HG02870 (cell line): ENCODE results near the gene CCND1.

ENCODE experiments used
- ATAC-seq: cut with Tn5 transposase; IDR thresholded peaks from one replicate; pipeline ENCODE4 v1.9.1; 2021; ENCODE audit warnings: mild to moderate bottlenecking, moderate library complexity; ENCODE audit not compliant: unreplicated experiment

The CCND1 gene

DNA sequence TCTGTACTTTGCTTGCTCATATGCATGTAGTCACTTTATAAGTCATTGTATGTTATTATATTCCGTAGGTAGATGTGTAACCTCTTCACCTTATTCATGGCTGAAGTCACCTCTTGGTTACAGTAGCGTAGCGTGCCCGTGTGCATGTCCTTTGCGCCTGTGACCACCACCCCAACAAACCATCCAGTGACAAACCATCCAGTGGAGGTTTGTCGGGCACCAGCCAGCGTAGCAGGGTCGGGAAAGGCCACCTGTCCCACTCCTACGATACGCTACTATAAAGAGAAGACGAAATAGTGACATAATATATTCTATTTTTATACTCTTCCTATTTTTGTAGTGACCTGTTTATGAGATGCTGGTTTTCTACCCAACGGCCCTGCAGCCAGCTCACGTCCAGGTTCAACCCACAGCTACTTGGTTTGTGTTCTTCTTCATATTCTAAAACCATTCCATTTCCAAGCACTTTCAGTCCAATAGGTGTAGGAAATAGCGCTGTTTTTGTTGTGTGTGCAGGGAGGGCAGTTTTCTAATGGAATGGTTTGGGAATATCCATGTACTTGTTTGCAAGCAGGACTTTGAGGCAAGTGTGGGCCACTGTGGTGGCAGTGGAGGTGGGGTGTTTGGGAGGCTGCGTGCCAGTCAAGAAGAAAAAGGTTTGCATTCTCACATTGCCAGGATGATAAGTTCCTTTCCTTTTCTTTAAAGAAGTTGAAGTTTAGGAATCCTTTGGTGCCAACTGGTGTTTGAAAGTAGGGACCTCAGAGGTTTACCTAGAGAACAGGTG is 11.1 kb downstream of the CCND1 start:
- no peak for ATAC-seq

DNA sequence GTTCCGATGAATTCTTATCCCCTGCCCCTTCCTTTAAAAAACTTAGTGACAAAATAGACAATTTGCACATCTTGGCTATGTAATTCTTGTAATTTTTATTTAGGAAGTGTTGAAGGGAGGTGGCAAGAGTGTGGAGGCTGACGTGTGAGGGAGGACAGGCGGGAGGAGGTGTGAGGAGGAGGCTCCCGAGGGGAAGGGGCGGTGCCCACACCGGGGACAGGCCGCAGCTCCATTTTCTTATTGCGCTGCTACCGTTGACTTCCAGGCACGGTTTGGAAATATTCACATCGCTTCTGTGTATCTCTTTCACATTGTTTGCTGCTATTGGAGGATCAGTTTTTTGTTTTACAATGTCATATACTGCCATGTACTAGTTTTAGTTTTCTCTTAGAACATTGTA is 12.0 kb downstream of the CCND1 start:
- no peak for ATAC-seq

DNA sequence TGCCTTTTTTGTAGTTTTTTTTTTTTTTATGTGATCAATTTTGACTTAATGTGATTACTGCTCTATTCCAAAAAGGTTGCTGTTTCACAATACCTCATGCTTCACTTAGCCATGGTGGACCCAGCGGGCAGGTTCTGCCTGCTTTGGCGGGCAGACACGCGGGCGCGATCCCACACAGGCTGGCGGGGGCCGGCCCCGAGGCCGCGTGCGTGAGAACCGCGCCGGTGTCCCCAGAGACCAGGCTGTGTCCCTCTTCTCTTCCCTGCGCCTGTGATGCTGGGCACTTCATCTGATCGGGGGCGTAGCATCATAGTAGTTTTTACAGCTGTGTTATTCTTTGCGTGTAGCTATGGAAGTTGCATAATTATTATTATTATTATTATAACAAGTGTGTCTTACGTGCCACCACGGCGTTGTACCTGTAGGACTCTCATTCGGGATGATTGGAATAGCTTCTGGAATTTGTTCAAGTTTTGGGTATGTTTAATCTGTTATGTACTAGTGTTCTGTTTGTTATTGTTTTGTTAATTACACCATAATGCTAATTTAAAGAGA is 12.5 kb downstream of the CCND1 start:
- ATAC-seq = no peak

DNA sequence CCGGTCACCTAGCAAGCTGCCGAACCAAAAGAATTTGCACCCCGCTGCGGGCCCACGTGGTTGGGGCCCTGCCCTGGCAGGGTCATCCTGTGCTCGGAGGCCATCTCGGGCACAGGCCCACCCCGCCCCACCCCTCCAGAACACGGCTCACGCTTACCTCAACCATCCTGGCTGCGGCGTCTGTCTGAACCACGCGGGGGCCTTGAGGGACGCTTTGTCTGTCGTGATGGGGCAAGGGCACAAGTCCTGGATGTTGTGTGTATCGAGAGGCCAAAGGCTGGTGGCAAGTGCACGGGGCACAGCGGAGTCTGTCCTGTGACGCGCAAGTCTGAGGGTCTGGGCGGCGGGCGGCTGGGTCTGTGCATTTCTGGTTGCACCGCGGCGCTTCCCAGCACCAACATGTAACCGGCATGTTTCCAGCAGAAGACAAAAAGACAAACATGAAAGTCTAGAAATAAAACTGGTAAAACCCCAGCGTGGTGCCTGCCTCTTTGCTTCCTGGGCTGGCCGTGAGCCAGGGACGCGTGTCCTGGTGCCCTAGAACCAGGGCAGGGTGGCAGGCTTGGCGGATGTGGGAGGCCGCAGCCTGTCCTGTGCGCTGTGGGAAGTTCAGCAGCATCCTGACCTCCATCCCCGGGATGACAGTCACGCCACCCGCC is 13.2 kb downstream of the CCND1 start:
- no peak for ATAC-seq

DNA sequence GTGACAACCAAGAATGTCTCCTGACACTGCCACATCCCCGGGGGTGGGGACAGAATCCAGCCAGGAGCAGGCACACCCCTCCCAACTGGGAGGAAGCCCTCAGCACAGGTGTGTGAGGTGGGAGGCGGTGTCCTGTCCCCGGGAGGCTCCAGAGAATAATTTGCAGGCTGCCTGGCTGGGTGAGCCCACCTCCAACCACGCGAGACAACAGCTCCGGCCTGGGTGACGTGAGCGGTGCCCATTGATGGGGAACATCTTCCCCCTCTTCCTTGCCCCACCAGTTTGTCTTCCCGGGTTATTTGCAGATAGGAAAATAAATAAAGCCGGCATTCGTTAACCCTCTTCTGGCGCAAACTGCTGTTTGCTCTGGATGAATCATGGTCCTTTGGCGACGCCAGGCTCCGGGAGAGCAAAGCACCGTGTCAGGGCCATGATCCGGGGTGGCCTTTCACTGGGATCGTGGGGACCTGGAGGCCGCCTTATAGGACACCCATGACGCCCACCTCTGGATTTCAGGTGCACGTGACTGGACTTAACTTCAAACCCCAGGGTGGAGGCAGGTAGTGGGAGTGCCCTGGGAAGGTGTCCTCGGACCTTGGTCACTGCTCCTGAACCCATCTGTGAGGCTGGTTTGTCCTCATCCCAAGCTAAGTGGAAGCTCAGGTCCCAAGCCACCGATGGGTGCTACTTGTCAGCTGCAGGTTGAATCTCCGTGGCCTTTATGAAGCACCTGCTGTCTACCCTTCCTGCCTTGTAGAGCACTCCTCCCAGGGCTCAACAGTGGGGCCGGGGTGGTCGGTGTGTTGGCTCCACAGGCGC is 13.9 kb downstream of the CCND1 start:
- no peak for ATAC-seq

DNA sequence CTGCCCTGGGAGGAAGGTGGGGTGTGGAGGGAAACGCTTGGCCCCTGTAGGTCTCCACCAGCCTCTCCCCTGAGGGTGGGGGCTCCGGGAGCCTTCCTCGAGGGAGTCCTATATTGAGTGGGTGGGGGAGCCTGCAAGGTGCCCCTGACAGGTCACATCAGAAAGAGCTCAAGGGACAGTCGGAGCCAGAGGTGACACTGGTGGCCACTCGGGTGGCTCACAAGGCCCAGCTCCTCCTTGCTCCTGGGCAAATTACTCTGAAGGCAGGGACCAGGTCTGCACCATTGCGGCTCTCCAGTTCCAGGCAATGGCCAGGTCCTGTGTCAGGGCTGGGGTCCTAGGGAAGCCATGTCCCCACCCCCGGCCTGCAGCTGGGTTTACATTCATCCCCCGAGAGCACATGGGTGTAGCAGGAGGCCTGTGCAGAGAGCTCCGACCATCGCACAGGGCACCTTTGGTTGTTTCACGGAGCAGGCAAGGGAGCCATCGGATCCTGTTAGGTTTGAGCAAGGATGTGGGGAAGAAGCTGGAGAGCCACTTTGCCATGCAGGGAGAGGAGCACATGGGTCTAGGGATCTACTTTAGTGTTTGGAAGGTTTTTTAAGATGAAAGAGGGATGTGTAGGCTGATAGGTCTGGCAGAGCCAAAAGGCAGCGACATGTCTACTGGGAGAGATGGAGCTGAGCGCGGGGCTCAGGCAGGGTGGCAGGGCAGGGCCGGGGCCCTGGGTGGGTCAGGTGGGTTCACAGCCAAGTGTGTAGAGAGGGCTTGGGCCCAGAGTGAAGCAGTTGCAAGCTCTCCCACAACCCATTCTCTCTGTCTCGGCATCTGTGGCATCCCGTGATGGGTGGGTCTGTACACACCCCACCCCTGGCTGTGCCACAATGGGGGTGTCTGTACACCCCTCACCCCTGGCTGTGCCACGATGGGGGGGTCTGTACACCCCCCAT is 14.8 kb downstream of the CCND1 start:
- ATAC-seq = no peak

DNA sequence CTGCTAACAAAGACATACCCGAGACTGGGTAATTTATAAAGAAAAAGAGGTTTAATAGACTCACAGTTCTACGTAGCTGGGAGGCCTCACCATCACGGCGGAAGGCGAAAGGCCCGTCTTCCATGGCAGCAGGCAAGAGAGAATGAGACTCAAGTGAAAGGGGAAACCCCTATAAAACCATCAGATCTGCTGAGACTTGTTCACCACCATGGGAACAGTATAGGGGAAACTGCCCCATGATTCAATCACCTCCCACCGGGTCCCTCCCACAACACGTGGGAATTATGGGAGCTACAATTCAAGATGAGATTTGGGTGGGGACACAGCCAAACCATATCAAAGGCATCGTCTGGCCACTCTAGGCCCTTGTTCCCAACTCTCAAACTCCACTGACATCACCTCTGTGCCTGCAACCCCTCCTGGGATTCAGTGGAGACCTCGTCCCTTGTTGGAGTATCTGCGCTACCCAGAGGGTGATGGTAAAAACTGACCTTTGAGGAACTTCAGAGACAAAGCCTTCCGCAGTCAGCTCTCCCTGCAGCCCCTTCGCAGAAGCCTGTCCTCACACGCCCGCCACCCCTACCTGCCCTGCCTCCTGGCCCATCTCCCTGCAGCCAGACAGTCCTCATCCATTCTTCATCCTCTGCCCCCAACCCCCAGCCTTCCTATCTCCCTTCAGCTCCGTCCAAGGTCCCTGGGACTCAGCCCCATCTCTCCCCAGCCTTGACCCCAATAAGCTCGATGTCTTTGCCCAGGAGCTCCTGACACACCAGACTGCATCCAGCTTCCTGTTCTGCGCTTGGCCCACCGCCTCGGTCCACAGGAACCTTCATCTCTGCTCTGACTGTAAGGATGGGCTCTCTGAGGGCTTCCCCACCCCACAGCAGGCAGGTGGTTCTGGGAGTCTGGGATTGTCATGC is 15.8 kb downstream of the CCND1 start:
- no peak for ATAC-seq

DNA sequence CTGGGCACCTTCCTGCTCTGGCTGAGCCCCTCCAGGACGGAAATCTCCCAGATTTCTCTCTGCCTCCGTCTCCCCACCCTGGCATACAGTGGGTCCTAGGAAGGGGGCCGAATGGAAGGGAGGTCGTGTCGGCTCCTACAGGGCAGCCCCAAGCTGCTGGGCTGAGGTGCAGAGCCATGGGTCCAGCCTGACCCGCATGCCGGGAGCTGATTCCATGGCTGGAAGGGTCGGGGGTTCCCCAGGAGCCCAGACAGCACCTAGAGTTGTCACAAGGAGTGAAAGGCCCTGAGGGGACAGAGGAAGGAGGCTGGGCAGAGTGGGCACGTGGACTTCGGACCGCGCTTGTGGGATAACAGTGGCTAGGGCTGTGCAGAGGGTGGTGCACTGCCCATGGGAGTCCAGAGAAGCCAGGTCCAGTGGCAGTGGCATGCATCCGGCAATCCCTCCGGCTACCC is 16.5 kb downstream of the CCND1 start:
- no peak for ATAC-seq

DNA sequence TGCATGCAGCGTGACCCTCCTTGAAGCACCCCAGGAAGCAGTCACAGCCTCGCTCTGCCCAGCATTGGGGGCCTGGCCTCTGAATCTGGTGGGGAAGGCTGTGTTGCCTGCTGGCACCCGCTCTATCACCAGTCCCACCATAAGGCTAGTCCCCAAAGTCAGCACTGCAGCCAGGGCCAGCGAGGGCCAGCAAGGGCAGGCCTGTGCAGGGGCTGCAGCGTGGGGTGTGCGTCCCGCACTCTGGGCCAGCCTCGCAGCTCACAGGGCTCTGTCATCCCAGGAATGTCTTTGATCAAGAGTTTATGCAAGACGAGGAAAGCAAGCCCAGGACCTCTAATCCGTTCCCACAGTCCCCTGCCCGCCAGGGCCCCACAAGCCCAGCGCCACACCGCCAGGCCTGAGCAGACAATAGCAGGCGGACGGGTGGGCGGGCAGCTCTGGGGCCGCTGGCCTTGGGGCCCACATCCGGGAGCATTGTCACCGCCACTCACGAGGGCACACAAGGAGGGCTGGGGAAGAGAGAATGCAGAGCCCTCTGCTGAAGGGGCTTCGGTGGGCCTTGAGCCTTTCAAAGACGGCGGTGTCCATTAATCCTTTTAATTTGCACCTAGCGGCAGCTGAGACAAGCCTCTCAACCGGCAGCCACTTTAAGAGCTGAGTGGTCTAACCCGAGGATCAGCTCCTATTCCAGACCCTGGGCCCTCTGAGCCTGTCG is 17.1 kb downstream of the CCND1 start:
- ATAC-seq = no peak

DNA sequence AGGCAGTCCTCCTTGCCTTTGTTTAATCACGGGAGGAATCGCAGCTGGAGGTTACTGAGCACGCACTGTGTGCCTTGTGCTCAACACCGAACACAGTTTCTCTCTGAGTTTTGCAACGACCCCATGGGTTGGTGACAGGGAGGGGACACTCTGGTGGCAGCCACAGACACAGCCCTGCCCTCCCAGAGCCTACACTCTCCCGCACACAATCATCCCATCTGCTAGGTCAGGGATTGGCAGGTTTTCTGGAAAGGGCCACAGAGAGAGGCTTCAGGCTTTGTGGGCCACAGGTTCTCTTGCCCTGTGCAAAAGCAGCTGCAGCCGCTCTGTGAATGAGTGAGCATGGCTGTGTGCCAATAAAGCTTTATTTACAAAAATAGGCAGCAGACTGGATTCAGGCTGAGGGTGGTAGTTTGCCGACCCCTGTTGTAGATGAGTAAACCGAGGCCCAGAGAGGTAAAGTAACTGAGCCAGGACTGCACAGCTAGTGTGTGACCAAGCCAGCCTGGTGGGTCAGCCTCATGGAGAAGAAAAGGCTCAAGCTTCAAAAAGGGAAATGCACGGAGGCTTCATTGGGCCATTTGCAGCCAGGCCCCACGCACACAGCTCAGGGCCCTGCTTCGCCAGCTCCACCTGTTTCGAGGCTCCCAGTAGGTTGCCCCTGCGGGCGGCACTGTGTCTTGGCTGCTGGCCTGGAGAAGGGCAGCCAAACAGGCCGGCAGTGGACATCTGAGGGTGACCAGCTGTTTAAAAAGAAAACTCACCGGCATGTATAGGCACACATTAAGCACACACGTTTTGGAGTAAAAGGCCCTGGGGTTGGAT is 17.9 kb downstream of the CCND1 start:
- ATAC-seq = no peak

DNA sequence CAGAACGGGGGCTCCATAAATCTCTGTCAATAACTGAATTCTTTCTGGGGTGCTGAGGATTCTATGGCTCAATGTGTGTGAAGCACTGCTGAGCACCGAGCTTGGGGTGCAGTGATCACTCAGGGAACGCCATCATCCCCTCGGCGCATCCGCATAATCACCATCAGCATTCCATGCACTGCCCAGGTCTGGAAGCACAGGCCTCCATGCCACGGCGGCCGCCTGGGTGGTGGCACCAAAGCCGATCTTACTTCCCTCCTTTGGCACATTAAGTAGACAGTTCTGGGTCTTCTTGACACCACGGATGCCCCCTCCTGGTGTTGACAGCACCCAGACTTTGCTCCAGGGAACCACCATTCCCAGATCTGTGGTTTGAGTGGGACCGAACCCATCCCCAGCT is 18.6 kb downstream of the CCND1 start:
- no peak for ATAC-seq

DNA sequence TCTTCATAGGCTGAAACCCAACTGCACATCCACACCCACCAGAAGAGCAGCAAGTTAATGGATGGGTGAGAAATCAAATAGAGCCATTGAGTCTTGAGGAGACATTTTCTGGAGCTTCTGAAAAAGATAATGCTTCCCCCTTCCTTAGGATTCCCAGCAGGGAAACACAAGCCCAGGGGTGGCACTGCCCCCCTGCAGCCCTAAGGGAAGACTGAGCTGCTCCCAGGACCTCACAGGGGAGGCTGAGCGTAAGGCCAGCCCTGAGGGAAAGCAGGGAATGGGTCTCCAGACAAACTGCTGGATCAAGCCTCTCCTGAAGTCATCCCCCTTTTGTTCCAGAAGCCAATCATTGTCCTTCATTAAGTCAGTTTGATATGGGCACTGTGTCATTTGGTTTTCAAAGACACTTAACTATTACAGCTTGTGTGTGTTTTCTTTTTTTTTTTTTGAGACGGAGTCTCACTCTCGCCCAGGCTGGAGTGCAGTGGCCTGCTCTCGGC is 19.1 kb downstream of the CCND1 start:
- ATAC-seq = no peak

DNA sequence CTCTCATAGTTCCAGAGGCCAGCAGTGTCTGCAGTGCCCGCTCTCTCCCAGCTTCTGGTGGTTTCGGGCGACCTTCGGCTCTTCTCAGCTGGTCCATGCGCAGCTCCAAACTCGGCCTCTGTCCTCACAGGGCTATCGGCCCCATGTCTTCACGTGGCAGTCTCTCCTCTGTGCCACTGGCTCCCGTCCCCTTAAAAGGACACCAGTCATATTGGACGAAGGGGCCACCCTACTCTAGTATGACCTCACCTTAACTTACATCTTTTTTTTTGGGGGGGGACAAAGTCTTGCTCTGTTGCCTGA is 20.4 kb downstream of the CCND1 start:
- no peak for ATAC-seq

DNA sequence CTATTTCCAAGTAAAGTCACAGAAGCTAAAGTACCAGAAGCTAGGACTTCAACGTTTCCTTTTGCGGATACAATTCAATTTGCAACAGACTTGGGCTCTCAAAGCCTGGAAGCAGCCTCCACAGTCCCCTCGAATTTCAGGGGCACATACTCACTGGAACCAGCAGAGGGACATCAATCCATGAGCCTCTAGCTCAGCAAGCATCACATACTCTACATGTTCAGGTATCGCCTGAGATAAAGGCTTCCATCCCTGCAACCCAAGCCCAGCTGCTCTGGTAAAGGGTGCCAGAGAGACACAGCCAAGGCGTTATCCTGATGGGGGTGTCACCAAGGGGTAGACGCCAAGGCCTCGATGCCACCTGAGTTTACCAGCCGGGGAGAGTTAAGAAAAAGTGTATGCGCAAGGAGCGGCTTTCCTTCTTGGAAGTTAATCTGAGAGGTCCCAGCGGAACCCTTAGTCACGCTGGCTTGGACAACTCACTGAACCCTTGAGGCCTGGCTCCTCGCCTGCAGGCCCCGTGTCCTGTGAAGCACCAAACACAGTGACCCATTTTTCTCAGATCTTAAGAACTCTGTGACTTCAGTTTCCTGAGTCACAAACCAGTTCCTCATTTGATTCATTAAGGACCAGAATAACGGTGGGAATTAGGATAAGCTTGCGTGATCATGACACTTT is 21.2 kb downstream of the CCND1 start:
- ATAC-seq = no peak

DNA sequence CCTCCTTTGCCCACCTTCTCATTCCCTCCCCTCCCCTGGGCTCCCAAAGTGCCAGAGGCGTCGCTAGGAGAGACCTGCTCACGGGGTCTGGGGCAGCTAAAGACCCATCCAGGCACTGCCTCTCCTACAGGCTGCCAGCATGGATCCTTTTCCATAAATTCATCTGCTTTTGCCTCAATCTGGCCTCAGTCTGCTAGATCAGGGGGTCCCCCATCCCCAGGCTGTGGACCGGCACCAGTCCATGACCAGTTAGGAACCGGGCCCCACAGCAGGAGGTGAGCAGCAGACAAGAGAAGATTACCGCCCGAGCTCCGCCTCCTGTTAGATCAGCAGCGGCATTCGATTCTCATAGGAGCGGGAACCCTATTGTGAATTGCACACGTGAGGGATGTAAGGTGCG is 21.9 kb downstream of the CCND1 start:
- ATAC-seq = no peak

DNA sequence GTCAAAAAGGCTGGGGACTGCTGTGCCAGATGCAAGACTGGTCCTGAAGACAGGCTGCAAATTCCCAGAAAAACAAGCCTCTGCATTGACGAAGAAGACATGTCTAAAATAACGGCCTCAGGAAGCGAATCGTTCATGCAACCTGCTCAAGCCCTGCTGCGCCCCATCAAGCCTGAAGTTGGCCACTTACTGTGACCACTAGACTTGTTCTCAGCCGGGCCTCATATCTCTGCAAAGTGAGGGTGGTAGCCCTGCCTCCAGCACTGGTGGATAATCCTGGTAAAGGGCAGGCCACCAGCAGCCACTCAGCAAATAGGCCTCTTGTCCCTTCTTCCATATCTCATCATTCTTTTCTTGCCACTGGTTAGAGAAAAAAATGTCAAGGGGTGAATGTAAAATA is 22.4 kb downstream of the CCND1 start:
- ATAC-seq = no peak

DNA sequence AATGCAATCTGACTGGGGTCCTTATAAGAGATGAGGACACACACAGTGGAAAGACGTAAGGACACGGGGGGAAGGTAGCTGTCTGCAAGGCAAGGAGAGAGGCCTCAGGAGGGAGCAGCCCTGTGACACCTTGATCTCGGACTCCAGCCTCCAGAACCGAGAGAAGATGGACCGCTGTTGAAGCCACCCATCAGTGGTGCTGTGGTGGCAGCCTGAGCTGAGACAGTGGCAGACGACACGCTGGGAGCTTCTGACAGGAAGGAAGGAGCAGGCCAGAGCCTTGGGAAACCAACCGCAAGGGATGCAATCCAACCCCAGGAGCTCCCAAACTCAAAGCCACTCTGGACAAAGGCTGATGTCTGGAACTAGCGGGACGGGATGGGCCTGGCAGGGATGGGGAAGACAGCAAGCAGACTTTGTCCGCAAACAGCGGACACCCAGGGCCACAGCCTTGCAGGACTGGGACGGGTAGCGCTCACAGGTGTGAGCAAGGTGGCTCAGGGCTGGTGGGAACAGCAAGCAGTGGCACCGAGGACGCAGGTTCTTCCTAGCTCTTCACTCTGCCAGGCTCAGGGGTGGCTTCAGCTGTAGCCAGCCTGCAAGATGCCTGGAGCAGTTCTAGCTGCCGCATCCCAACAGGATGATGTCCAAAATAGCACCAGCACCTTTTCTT is 23.3 kb downstream of the CCND1 start:
- no peak for ATAC-seq
